HG03575 (cell line): Measurements from ENCODE around the gene C14orf93.
"Not testable (repeated sequence)": the region's sequence is repeated elsewhere in the genome, so short reads cannot be mapped to it uniquely, and the experiment has no call there.

ENCODE experiments used
- ATAC-seq: cut with Tn5 transposase; IDR thresholded peaks from one replicate; pipeline ENCODE4 v1.9.1; 2021; ENCODE audit not compliant: unreplicated experiment, insufficient number of reproducible peaks, low FRiP score; ENCODE audit errors: extremely low read depth

The C14orf93 gene

DNA sequence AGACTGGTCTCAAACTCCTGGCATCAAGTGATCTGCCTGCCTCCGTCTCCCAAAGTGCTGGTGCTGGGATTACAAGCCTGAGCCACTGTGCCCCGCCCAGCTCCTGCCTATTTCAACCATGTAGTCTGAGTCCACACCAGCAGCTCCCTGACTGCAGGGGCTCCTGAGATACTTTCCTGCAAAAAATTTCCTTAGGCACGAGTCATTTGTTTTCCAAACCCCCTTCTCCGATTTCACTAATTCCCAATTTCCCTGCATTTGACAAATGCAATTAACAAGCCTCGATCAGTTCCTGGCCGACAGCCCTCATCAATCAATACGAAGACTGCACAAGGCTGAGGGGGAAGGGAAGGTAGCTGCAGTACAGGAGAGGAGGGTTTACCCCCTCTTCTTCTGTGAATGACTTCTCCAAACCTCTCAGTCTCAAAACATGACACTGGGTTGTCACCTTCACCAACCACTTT is 14.7 kb upstream of the C14orf93 start:
- no peak for ATAC-seq

DNA sequence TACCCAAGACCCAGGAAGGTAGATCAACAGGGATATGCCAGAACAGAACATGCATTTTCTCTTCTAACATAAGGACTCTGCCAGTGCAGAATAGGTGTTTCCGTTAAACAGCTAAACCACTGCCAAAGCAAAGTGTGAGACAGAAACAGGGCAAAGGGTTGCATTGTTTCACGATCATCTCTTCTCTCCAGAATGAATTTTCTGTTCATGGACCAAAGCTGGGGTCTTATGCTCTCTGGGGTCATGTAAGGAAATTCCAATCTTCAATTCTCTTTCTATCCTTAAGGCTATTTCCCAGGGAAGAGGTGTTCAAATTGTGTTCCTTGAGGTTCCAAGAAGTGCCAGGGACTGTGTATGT is 13.8 kb upstream of the C14orf93 start:
- no peak for ATAC-seq

DNA sequence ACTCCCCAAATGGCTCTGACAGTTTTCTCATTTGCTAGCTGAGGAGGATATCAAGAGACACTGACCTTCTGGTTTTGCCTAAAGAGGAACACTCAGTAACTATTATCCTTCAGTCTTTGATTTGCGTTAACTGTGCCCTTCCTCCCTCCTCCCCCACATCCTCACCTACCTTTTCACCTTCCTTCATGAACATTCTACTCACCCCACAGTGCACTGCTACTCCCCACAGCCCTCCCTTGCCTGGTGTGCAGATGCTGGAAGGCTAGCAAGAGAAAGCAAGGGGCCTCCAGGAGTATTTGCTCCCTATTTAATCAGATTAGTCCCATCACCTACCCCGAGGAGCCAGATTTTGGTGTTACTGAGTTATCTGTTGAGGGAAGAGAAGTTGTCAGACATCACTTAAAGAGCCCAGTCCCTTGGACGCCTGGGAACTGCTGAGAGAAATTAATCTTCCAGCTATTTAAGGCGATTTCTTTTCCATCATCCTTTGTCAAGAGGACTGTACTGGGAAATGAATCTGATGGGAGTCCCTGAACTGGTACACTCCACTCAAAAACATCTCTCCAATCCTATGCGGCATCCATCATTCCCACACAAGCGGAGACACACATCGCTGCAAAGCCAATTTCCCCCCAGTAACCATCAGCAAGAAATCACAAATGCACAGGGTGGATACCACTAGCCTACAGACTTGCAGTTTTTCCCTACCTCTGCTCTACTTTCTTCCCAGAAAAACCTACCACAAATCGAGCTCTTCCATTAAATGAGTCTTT is 13.3 kb upstream of the C14orf93 start:
- ATAC-seq: no peak

DNA sequence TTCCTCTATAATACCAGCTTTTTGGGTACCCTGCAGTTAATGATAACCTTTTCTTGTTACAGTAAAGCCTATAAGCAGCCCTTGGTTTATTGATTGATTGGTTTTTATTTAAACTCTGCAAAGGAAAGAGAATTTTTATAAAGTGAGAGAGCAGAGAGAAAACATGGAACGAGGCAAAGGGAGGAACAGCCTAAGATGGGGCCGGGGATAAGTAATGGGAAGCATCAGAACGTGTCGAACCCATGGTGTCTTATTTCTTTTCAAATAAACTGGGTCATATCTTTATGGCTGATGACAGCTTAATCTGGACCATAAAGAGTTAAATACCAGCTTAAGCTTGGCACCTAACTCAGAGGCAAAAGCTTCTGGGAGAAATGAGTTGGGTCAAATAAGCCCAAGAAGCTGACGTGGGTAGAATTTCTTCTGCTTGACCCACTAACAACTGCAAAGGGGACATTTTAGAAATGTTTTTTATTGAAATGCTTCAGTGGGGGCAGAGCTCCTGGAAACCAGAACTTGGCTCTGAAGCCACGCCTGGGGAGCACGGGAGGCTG is 12.0 kb upstream of the C14orf93 start:
- no peak for ATAC-seq

DNA sequence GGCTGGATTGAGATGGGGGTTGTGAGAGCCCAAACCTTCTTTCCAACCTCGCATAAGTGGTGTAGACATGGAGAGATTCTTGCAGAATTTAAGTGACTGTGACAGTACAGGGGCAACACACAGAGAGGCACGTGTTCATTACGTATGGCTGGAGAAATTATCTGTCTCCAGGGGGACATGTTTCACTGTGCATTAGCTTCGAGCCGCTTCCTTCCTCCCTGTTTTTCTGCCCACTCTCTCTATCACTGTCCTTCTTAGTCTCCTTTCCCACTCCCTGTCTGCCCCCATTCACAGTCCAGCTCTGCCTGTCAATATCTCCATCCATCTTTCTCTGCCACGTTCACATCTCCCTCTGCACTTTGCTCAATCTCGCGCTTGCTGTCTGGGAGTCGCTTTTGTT is 11.5 kb upstream of the C14orf93 start:
- ATAC-seq: no peak

DNA sequence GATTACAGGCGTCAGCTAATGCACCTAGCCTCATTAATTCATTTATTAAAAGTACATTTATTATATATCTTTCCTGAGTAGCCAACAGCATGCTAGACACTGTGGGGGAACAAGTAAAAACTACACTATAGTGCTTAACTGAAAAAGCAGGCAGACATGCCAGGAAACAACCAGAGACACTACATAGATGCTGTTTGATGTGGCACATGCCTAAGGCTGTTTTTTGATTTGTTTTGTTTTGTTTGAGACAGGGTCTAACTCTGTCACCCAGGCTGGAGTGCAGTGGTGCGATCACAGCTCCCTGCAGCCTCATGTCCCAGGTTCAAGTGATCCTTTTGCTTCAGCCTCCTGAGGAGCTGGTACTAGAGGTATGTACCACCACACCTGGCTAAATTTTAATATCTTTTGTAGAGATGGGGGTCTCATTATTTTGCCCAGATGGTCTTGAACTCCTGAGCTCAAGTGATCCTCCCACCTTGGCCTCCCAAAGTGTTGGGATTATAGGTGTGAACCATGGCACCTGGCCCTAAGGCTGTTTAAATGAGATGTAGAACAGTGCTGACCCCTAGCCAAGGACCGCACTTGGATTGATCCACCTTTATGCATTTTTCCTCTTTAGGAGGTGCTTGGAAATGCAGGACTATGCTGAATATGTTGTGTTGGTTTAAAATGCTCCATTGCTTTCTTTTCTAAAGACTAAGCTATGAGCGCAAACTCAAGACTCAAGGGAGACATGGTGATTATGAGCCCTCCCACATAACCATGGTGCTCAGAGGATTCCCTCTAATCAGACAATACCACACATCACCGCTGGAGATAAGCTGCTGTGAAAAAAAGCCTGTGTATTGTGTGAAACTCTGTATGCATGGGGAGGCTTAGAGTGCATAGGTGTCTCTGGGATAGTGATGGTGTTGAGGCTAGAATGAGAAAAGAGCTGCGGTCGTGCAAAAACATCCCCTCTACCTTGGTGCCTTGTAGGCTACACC is 10.5 kb upstream of the C14orf93 start:
- ATAC-seq: no peak

DNA sequence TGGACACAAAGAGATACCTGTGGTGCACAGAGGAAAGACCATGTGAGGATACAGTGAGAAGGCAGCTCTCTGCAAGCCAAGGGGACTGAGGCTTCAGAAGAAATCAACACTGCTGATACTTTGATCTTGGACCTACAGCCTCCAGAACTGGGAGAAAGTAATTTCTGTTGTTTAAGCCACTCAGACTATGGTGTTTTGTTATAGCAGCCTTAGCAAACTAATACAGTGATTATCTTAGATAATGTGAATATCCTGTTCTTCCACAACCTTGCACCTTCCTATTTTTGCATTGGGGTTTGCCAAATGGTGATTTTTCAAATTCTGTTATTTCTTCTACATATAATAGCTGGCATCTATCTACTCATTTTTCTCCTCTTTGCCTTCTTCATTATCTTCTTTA is 8.2 kb upstream of the C14orf93 start:
- ATAC-seq: no peak

DNA sequence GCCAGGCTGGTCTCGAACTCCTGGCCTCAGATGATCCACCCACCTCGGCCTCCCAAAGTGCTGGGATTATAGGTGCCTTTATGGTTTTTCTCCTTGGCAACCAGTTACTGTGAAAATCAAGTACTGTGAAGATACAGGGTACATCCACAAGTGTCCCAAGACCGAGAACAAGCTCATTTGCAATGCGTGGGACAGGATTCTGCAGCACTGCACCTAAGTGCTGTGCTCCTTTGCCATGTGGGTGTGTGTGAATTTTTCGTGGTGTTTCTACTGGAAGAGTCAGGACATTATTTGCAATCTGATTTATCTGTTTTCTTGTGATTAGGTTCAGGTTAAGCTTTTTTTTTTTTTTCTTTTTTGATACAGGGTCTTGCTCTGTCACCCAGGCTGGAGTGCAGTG is 7.1 kb upstream of the C14orf93 start:
- no peak for ATAC-seq

DNA sequence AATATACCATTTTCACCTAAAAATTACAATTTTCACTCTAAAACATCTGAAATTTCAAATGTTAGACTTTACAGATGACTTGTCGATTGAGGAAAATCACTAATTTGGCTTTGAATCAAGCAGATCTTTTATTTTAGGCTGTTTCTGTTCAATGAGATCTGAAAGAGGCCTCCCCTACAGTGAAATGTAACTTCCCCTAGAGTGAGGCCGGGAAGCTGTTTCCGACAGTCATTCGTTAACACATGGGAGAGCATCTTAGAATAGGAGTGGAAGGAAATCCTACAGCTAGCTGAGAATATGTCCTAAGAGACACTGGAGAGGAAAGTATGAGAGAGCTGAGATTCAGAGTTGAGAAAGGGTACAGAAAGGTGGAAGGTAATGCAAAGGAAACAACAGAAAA is 5.7 kb upstream of the C14orf93 start:
- ATAC-seq: no peak

DNA sequence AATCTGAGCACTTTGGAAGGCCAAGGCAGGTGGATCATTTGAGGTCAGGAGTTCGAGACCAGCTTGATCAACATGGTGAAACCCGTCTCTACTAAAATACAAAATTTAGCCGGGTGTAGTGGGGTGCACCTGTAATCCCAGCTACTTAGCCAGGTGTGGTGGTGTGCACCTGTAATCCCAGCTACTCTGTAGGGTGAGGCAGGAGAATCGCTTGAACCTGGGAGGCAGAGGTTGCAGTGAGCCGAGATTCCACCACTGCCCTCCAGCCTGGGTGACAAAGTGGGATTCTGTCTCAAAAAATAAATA is 3.8 kb upstream of the C14orf93 start:
- ATAC-seq: not testable (repeated sequence)

DNA sequence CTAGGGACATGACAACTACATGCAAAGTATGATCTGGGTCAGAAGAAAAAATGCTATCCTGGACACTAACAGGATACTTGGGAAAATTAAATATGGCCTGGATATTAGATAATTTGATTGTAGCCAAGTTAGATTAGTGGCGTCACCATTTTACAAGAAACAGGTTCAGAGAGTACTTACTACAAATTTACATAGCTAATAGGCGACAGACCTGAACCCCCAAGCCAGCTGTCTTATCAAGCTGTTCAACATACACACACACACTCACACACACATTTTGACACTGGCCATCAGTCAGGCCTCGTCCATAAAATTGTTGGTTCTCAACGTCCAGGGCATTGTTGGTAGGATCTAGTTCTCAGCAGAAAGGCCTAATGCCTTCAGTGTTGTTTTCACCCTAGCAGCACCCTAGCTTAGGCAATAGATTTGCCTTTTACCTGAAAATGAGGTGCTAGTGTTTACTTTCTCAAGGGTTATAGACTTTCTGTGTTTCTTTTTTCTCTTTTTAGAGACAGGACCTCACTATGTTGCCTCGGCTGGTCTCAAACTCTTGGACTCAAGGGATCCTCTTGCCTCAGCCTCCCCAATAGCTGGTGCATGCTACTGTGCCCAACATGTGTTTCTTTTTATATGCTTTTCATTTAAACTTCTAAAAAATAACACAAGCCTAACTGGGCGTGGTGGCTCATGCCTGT is 3.3 kb upstream of the C14orf93 start:
- ATAC-seq: no peak

DNA sequence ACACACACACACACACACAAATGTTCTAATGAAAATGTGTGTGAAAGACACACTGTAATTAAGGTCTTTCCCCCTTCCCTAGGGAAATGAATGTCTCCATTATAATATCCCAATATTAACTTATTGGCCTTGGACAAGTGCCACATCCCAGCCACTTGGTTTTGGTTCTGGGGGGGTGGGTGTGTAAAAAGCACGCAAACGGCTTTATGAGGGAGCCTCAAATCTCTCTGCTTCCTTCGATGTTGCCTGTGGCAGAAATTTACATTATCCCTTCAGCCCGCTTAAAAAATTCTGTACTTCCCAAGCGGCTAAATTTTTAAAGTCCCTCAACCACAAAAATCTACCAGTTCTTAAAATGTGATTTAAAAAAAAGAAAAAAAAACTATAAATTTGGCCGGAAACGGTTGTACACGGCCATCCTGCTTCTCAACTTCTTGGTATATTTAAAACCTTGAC is 432 bp downstream of the C14orf93 start:
- no peak for ATAC-seq

DNA sequence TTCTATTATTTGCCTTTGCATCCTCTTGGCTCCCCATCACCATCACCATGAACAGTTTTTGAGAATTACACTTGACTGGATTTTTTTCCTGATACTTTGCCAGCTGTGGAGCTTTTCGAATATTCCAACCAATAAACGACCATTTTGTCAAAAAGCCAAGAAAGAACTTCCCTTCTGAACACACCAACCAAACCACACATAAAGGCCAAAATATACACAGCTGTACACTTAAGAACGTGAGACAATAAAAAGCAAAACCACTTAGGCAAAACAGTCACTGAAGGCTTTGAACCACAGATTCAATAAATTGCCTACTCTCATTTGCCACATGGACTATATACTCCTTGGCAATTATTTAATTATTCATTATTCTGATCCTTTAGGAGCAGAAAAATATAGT is 1.1 kb downstream of the C14orf93 start:
- ATAC-seq: no peak

DNA sequence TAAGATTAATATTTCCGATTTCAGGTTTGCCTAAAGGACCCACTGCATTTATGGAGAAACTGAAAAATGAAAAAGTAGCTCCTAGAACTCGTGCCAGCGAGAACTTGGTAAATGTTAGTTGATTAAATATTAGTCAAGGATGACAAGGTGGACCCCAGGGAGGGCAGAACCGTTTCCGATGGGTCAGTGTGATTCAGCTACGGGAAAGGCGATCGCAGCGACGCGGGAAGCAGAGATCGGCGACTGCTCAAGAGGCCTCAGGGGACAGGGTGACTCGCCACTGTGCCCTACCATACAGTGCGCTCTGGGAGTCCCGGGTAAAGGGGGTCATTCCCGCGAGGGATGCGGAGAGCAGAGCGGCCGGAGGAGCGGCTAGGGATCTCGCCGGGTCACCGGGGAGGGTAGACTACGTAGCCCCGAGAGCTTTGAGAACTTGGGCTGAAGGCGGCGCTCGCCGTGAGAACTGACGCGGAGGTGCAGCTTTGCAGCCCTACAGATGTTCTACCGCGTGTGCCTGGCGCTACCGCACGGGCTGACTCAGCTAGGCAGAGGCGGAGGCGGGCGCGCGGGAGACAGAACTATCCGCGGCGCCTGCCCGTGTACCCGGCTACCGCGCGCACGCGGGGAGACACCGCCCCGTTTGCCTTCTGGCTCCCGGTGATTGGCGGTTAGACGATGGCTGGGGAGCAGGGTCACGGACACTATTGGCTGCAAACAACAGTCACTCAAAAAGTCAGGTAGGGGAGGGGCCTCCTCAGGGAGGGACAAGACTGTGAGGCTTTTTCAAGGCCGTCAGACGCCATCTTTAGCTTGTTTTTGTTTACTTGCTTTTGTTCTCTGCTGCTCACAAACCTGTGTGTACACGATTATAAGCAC is 3.2 kb downstream of the C14orf93 start:
- ATAC-seq: peak; percentile 75

DNA sequence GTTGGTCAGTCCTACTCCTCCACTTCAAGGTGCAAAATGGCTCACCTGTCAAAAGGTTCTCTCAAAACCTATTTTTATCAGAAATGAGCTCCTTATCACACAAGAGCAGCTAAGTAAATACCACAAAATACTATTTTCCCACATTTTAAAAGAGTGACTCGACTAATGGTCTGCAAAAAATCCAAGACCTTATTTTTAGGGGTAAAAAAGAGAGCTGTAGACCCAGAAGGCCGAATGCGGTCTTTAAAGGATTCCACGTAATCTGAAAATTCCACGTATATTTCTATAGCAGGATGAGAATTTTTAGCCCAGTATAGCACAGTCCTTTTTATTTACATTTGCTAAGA is 3.8 kb downstream of the C14orf93 start:
- no peak for ATAC-seq

DNA sequence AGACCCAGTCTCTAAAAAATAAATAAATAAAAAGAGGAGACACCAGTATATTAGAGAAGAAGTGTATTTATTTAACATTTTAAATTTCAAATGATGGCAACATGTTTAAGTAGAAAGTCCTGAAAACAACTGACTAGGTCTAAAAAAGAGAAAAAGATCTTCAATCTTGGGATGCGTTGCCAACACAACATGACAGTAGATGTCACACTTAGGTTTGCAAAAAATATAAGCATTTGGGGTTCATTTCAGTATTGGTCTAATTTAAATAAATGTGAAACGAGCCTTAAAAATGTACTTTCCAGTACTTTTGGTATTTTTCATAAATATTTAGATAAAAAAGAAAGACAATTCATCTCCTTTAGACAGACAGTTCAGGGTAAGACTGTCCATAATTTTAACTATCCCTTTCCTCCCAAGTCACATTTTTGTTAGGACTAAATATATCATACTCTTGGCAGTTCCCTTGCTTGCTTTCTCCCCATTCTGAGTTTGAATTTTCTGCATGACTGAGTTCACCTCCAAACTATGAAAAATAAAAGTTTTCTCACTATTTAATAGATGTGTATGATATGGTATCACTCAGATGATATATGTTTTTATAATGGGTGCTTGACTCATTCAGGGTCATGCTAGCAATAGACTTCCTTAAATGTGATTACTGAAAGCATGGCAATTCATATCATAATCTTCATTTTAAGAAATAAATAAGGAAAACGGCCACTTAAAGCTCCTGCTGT is 4.3 kb downstream of the C14orf93 start:
- no peak for ATAC-seq

DNA sequence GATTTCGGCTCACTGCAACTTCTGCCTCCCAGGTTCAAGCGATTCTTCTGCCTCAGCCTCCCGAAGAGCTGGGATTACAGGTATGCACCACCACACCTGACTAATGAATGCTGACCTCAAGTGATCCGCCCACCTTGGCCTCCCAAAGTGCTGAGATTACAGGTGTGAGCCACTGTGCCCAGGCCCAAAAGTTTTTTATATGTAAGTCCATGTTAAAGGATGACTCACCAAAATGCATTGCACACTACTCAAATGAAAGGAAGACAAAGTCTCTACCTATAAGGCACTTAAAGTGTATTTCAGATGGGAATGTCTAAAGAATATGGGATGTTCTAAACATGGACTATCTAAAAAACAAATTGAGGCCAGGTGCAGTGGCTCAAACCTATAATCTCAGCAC is 5.7 kb downstream of the C14orf93 start:
- not testable (repeated sequence) for ATAC-seq

DNA sequence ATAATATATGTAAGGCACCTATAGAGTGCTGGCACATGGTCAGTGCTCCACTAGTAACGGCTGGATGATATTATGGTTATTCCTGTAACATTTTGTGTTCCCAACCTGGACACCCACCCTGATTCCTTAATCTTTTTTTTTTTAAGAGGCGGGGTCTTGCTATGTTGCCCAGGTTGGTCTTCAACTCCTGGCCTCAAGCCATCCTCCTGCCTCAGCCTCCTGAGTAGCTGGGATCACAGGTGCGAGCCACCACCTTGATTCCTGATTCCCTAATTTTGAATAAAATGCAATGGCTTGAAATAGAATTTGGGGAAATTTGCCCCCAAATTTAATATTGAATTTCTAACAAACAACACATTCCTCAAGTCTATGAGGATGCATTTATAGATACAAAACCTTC is 7.4 kb downstream of the C14orf93 start:
- no peak for ATAC-seq
